ENCODE results near the gene NR2F6. TPM values are rescaled to one million over a fixed set of nuclear protein-coding genes. Genes with fewer than 3 reads are reported as not detected.

Gene NR2F6
- total RNA-seq, 1 experiment from 2014 or later: 60.0 TPM

DNA sequence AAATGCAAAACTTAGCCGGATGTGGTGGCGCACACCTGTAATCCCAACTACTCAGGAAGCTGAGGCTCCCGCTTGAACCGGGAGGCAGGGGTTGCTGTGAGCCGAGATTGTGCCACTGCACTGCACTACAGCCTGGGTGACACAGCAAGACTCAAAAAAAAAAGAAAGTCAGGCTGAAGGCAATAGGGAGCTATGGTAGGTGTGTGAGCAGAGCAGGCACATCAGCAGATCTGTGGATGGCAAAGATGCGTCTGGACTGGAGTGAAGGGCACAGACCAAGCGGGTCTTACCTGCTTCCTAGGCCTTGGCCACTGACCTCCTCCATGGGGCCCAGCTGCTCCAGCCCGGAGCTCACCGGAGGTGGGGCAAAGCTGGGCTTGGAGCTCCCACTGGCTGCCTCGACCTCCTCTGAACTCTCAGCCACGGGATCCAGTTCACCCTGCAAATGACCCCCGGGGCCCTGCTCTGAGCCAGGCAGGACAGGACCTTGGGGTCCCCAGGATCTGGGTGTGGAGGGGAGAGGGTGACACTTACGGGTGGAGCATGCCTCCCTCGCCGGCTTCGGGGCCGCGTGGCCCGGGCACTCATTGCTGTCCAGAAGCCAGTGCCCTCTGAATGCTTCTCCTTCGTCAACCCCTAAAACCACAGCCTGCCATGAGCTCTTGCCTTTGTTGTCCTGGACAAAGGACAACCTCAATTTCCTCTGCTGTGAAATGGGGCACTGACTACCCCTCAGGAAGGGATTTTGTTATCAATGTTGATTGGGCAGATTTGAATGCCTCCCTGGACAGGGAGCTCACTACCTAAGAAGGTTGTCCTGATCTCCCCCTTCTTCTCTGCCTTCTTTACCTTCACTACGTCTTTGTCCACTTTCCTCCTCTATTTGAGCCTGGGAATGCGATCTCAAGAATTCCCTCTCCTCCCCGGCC is 18.3 kb upstream of the NR2F6 start:
- DNase-seq (ENCODE audit: low read depth): no peak

DNA sequence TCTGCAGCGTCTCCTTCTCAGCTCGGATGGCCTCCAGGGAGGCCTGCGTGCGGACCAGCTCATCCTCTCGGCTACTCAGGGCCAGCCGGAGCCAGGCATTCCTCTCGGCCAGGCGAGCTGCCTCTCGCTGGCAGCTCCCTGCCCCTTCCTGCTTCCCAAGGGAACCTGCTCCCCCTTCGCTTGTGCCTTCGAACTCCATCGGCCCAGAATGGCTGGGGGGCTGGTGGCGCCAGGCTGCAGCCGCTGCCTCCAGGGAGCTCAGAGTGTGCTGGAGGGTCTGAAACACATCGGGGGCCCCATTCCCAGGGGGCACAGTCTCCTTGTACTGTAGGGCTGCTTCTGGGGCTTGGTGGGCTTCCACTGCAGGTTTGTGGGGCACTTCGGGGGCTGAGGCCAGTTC is 16.8 kb upstream of the NR2F6 start:
- DNase-seq (ENCODE audit: low read depth): no peak

DNA sequence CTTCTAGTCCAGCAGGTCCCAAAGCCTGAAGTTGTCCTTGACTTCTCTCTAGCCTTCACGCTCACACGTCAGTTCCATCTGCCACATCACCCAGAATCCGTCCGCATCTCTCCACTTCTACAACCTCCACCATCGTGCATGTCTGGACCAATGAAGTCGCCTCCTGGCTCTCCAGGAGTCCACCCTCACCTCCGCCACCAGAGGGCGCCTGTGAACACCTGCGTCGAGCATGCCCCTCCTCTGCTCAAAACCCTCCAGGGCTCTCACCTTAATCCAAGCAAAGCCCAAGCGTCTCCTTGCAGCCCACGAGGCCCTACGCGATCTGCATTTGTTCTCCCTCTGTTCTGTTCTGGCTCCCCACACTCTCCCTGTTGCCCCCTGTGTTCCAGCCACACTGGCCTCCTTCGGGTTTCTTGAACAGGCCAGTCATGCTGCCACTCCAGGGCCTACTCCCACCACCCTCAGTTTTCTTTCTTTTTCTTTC is 15.2 kb upstream of the NR2F6 start:
- peak; percentile 61 for DNase-seq (ENCODE audit: low read depth)

DNA sequence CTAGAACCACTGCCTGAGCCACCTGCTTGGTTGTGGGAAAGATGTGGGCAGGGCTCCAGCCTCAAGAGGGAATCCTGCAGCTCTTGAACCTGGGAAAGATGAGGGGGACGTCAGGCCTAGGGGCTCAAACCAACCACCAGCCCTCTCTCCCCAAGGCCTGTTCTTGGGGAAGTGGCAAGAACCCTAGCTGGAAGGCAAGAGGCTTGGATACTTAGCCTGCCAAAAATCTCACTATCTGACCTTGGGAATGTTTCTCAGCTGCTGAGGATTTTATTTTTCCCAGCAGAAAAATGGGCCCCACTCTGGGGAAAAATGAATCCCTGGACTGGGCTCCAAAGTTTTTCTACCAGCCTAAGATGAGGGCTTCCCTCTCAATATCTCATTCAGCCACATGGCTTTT is 14.2 kb upstream of the NR2F6 start:
- DNase-seq (ENCODE audit: low read depth): no peak

DNA sequence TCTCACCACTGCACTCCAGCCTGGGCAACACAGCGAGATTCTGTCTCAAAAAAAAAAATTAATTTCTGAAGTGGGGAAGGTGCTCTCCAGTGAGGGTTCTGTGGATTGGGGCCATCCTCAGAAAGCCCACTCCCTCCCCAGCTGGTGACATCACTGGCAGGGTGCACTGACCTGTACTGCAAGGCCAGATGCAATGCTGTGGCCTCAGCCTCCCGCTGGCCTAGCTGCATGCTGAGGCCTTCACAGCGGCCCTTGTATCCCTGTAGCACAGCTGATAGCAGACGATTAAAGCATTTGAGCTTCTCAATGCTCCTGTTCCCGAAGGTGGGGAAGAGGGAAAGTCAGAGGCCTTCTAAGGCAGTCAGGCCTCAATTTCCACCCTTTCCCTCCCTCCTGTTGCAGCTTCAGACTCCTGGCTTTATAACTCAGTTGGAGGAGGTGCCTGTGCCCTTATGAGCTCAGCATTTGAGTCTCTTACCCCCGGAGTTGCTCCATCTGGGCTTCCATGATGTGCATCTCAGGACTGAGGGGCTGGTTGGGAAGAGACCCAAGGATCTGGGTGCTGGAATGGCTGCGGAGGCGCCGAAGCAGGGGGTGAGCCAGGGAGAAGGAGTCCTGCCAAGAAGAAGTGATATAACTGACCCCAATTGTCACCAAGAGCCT is 13.5 kb upstream of the NR2F6 start:
- no peak for DNase-seq (ENCODE audit: low read depth)

DNA sequence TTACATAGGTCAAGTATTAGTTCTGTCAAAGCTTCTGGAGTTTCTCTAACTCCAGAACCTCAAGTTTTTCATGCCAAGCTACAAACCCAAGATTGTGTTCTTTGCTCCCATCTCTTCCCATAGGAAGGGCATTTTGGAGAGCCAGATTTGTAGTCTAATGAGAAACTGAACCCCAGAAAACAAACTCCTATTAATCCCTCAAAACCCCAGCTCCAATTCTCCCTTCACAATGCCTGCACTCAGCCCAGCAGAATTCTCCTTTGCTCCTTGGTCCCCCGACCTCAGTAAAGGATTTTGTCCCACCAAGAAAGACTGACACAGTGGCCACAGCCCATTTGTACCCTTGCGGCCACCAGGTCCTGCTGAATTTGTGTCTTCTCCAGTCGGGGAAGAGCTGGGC is 10.4 kb upstream of the NR2F6 start:
- no peak for DNase-seq (ENCODE audit: low read depth)

DNA sequence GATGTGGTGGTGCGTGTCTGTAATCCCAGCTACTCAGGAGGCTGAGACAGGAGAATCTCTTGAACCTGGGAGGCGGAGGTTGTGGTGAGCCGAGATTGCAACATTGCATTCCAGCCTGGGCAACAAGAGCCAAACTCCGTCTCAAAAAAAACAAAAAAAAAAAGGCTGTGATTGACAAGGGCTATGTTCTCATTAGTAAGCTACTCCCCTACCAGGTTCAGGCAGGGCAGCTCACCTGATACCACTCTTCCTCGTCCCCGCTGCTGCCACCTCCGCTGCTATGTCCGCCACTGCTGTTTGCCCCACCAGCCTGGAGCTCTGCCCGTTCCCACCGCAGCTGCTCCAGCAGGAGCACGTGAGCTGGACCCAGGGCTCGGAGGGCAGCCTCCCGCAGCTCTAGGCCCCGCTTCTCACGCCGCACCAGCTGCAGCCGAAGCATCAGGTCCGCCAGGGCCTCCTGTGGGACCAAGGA is 9.5 kb upstream of the NR2F6 start:
- DNase-seq (ENCODE audit: low read depth): no peak

DNA sequence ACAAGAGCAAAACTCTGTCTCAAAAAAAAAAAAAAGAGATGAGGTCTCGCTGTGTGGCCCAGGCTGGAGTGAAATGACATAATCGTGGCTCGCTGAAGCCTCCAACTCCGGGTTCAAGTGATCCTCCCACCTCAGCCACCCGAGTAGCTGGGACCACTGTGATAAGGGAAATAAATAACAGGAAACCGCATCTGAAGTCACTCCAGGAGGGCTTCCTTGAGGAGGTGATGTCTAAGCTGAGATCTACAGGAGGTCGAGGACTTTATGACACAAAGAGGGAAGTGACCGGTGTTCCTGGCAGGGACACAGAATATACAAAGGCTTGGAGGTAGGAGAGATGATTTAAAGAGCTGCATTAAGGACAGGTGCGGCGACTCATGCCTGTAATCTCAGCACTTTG is 8.9 kb upstream of the NR2F6 start:
- DNase-seq (ENCODE audit: low read depth): no peak

DNA sequence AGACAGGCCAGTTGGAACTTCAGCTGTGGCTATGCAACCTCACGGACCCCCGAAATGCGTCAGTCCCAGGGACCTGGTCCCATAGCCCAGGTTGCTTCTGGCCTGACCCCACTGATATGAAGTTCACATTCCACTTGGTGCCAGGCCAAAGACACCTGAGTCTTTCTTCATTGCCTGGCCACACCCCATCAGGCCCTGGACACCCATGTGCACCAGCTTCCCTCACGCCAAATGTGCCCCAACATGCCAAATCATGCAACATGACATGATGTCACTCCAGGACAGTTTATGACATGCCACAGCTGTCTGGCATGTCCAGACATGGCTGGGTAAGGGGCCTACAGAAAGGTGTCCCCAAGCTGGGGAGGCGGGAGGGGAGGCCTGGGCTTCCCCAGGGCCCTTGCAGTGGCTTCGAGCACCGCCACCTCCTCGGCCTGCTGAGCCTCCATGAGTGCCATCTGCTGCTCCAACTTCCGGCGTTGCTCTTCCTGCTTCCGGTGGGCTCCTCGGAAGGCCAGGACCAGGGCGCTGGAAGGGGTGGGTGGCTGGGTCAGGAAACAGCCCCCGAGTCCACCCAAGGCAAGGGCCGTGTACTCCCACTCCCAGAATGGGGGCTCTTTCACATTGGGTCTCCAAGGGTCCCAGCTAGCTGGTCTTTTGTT is 4.3 kb upstream of the NR2F6 start:
- no peak for DNase-seq (ENCODE audit: low read depth)

DNA sequence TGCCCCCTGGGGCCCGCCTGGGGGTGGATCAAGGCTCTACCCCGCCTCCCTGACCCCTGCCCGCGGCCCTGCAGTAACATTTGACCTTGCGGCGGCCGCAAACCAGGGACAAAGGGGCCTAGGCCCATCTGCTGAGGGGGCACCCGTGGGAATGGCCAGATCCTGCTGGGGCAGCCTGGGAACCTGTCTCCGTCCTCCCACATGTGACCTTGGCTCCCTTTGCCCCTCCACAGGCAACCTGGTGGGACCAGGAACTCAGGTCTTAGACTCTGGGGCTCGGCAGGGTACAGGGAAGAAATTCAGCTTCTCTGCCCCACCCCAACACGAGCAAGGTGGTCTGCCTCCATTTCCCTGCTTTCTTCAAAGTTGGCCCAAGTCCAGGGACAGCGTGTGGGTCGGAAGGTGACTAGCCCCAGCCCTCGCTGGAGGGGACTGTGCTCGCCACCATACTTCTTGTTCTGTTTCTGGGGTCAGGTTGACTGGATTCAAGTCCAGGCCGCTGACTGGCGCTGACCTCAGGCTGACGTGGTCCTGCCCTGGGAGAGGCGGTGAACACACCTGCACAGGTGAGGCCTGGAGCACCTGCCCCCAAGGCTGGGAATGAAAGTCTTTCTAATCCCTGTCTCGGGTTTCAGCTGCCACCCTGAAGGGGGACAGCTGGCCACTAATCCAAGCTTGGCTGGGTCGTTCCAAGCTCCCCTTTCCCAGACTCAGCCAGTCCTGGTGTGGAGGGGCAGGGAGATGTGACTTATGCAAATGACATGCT is 2.5 kb upstream of the NR2F6 start:
- no peak for DNase-seq (ENCODE audit: low read depth)

DNA sequence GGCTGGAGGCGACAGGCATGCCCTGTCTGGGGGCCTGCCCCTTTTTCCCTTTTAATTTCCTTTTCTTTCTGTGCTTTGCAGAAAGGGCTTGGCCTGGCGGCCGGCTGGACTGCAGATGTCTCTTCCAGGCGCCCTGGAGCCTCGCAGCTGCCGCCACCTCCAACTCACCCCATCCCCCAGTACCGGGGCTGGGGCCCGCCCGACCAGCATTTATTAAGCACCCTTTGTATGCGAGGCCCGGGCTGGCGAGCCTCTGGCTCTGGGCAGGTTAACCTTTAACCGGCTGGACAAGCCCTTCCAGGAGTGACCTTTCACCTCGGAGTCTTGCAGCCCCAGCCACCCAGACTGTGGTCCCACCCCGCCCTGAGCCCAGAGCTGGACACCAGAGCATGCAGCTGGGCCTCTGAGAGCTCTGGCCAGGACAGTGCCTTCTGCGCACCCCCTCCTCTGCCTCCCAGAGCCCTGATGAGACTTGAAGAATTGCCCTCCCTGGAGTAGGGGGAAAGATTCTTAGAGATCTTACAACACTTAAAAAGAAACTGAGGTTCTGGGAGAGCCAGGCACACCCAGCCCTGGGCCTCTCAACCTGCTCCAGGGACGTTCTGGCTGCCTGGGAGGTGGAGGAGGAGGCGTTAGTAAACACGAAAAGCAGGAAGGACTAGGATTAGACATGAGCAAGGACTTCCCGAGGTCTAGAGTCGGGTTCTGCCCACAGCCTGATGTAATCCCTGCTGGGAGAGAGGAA is 1.1 kb upstream of the NR2F6 start:
- DNase-seq (ENCODE audit: low read depth): no peak

DNA sequence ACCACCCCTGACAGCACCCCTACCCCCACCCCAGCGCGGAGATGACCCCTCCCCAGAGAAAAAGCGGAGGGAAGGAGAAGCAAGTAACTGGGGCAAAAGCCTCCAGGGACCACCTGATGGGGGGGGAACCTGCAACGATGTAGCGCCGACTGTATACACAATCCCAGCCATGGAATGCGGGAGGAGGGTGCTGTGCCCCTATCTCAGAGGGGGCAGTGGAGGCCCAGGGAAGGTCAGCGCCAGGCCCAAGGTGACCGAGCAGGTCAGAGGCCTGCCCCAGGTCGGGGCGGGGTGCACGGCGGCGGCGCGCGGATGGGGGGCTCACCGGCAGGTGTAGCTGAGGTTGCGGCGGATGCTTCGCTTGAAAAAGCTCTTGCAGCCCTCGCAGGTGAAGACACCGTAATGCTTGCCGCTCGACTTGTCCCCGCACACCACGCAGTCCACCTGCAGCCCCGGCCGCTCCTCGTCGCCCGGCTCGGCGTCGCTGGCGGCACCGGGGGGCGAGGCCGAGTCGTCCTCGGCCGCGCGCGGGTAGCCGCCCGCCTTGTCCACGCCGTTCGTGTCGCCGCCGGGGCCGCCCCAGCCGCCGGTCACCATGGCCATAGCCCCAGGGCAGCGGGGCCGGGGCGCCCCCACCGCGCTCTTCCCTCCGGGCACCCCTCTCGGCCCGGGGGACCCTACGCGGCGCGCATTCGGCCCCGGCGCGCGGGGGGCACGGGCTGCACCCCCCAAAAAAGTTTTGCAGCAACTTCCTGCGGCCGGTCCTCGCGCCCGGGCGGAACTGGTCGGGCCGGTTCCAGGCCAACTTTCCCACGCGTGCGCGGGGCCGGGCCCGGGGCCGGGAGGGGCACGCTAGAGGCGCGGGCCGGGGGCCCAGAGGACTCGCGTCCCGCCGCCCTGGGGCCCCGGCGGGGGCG is 843 bp downstream of the NR2F6 start:
- no peak for DNase-seq (ENCODE audit: low read depth)

DNA sequence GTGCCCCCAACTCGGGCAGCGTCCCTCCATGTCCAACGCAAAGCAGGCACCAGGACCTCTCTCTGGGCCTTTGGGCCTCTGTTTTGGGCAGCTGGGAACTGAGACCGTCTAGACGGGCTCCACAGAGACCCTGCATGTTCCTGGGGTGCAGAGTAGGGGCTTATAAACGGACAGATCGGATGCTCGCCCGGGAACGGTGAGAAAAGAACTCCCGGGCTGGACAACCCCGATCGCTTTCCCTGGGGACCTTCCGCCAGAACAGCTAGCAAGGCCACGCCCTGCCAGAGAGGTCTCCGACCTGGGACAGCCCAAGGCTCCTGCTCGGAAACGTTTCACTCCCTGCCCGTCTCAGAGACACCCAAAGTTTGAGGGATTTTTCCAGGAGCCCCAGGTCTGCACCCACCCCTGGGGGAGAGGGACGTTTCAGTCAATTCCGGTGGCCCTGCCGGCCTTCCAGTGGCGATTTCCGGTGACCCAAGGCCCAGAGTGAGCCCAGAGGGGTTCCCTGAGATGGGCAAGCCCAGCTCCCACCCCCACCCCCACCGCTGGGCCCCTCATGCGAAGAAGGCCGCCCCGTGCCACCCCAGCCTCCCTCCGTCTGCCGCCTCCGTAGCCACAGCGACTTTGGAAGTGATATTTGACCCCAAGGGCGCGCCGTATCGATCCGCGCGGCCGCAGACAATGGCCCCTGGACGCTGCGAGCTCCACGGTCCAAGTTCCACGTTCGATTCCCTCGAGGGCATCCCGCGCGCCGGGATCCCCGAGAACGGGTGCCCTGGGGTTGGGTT is 1.7 kb downstream of the NR2F6 start:
- DNase-seq (ENCODE audit: low read depth): peak; percentile 56

DNA sequence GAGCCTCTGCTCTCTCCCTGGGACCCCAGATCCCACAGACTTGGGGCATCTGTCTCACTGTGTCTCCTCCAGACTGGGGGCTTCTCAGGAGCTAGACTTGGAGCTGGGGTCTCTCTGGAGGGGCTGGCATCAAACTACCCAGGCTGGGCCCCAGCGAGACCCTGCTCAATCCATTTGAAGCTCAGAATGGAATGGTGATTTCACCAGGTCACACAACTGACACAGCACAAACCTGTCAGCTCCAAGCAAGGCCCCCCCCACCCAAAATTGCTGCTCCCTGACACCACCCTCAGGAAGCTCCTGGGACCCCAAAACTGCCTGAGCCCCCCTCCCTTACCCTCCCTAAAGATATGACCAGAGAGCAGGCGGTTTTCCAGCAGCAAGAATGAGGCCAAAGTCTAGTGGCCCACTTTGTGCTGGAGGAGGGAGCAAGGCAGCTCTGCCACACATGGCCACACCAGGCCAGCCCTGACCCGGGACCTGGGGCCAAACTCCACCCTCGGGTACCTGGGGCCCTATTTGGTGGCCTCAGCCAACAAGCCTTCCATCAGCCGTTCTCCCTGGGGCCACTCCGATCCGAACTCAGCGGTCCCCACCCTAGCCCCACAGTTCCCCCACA is 2.4 kb downstream of the NR2F6 start:
- DNase-seq (ENCODE audit: low read depth): no peak

DNA sequence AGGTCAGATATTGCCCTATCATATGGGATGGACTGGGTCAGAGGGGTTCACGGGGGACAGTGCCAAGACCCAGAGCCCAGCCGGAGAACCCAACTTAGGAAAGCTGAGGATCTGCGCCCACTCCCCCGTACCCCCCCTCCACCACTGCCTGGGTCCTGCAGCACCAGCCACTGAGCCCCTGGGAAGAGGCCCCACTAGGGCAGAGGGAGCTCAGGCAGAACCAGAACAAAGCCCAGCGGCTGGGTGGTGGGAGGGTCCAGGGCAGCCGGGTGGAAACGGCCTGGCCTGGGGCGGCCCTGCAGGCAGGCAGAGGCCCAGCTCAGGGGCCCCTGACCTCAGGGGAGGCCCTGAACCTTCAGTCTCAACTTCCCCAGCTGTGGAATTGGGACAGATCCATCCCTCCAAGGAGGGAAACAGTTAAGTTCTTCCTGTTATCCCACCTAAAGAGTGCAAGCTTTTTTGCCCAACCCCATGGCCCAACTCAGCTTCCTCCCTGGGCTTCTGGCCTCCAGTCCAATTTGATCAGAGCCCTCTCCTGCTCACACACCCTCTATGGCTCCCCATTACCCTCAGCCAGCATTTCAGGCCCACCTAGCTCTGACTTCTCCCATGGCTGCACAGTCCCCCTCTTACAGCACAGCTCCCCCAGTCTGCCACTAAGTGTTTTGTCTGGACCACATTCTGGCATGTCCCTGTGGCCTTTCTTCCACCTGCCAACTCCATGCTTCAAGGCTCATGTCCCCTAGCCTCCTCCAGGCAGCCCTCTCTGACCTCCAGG is 3.1 kb downstream of the NR2F6 start:
- no peak for DNase-seq (ENCODE audit: low read depth)

DNA sequence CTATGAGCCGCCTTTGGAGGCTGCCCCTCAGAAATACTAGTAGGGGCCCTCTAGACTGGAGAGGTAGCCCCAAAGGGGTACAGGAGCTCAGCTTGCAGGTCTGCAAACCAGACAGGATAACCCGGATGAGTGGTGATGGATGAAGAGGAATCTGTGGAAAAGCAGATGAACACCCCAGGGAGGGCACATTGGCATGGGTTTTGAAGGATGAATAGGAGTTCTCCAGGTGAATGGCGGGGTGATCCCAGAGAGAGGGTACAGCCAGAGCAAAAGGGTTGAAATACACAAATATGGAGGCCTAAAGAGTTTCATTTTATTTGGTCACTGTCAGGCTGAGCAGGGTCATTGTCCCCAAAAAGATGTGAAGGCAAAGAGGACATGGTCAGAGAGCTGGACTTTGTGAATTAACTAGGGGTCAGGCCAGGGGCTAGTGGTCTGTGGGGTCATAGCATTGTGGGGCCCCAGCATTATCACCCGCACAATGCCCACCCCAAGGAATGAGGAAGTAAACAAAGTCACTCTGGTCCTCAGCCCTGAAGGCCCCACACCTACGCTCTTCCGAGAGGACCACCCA is 4.8 kb downstream of the NR2F6 start:
- DNase-seq (ENCODE audit: low read depth): no peak

DNA sequence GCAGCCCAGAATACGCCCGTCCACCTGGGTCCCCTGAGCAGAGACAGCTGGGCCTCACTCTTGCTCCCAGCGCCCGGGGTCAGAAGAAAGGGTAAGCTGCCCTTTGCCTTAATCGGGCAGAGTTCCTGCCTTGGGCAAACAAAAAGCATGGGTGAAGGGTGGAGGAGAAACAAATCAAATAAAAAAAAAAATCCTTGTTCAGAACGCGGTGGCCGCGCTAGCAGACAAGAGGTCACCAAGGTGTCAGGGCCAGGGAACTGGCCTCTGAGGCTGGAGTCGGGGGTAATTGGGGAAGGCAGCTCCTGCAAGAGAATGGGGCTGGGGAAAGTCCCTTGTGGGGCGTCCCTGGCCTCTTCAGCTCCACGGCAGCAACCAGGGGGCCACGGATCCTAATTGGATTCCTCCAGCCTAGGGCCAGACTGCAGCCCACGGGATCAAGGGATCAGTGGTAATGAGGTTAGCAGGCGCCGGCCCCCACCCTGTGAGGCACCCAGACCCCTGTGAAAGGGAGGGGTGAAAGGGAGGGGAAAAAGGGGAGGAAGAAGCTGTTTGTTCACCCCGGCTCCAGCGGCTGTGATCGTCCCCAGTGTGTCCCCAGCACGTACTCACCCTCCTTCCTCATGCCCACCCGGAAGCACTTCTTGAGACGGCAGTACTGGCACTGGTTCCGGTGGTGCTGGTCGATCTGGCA is 5.5 kb downstream of the NR2F6 start:
- no peak for DNase-seq (ENCODE audit: low read depth)

Measured in LHCN-M2 (cell line).